ENCODE data around the gene DOLPP1.
A peak's percentile ranks its signal among the peaks of the same experiment; 100 is the strongest.

DOLPP1 gene

DNA sequence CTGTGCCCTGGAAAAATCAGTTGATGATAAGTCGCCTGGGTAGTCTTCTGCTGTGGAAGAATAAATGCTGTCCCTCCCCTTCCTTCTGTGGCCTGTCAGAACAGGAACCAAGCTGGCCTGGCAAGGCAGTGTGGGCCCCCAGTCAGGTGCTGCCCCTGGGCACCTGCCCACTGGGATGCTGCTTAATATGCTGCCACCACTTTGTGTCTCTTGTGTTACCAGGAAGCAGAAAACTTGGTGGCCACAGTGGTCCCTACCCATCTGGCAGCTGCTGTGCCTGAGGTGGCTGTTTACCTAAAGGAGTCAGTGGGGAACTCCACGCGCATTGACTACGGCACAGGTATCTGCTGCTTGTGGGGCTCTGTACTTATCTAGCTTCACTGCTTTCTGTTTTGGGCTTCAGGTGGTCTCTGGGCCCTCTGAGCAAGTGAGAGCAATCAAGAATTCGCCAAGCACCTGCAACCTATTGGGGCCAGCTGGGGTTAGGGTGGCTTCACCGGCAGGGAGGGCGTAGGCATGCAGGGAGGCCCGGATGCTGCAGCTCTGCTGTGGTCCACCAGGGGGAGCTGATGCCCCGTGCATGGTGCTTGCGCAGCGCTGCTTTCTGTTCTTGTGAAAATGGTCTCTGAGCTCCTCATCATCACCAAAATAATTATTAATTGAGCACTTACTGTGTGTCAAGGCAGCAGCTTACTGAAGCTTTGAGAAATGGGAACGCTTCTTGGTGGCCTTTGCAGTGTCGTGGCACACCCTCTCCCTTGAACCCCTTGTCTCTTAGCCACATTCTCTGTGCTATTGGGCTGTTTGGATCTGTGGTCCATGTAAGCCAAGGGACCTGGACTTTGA is 50.6 kb downstream of the DOLPP1 start:
- Histone ChIP-seq H3K9ac (ENCODE audit: low read length in 2 of 2) (peak overlapping the region in 1 of 2 donors; percentile 21), H3K36me3 (ENCODE audit: control insufficient read depth in 2 of 2, insufficient read depth in 2 of 2, low read length in 2 of 2) (peaks cover 18 to 25% of the 10 kb centered on the region in 2 donors), H3K9me3 (ENCODE audit: control insufficient read depth in 2 of 2, low read length in 2 of 2) (no peaks in the 10 kb centered on the region), H3K27ac (ENCODE audit: low read length) (peak overlapping the region; percentile 11), H3K27me3 (ENCODE audit: control insufficient read depth in 1 of 2, insufficient read depth in 2 of 2, low read length in 2 of 2) (no peaks in the 10 kb centered on the region), H3K4me3 (ENCODE audit: low read length in 2 of 2) (no peak overlapping the region), H3K4me1 (ENCODE audit: control insufficient read depth, insufficient read depth, low read length) (peaks cover 7% of the 10 kb centered on the region)

DNA sequence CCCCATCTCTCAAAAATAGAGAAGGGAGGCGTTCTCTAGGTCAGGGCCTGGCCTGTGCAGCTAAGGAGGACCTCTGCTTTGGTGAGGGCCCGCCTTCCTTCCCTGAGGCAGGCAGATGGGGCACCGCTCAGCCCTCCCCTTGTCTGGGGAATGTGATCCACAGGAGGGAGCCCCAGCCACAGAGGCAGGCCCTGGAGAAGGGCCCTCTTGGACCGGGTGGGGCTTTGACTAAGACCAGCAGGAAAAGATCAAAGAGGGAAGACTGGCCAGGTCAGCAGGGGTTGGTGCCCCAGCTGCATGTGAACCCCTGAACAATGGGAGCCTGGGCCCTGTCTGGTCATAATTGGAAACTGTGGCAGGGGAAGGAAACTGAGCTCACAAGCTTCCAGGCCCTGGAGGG is 52.2 kb downstream of the DOLPP1 start:
- Histone ChIP-seq H3K27ac (ENCODE audit: low read length) (no peak overlapping the region), H3K9ac (ENCODE audit: low read length in 2 of 2) (no peak overlapping the region)

DNA sequence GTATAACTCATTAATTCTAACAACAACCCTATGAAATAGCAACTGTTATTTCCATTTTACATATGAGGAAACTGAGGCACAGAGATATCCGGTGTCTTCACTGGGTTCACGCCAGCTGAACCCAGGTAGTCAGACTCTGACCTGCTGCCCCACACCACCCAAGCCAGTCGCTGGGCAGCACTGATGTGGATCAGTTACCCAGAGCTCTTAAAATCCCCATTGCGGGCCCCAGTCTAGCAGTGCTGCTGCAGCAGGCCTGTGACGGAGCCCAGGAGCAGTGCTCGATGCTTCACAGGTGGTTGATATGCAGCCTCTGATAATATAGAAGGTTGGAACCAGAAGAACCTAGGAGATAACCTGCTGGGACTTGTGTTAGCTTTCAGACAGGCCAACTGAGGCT is 54.6 kb downstream of the DOLPP1 start:
- H3K27ac ChIP-seq (ENCODE audit: low read length) = no peak overlapping the region
- no peak overlapping the region for H3K9ac ChIP-seq (ENCODE audit: low read length in 2 of 2)
- H3K27me3 ChIP-seq (ENCODE audit: control insufficient read depth in 1 of 2, insufficient read depth in 2 of 2, low read length in 2 of 2) = no peaks in the 10 kb centered on the region
- H3K9me3 ChIP-seq (ENCODE audit: control insufficient read depth in 2 of 2, low read length in 2 of 2) = no peaks in the 10 kb centered on the region
- no peak overlapping the region for H3K4me3 ChIP-seq (ENCODE audit: low read length in 2 of 2)
- peaks cover 18 to 26% of the 10 kb centered on the region in 2 donors for H3K36me3 ChIP-seq (ENCODE audit: control insufficient read depth in 2 of 2, insufficient read depth in 2 of 2, low read length in 2 of 2)
- H3K4me1 ChIP-seq (ENCODE audit: control insufficient read depth, insufficient read depth, low read length) = peaks cover 33% of the 10 kb centered on the region

More for the DNA sequence above, 52.2 kb downstream of the DOLPP1 start:
- H3K36me3 ChIP-seq (ENCODE audit: control insufficient read depth in 2 of 2, insufficient read depth in 2 of 2, low read length in 2 of 2) = peaks cover 18 to 30% of the 10 kb centered on the region in 2 donors
- H3K27me3 ChIP-seq (ENCODE audit: control insufficient read depth in 1 of 2, insufficient read depth in 2 of 2, low read length in 2 of 2) = no peaks in the 10 kb centered on the region
- no peak overlapping the region for H3K4me3 ChIP-seq (ENCODE audit: low read length in 2 of 2)
- no peaks in the 10 kb centered on the region for H3K9me3 ChIP-seq (ENCODE audit: control insufficient read depth in 2 of 2, low read length in 2 of 2)
- H3K4me1 ChIP-seq (ENCODE audit: control insufficient read depth, insufficient read depth, low read length) = peaks cover 10% of the 10 kb centered on the region

DNA sequence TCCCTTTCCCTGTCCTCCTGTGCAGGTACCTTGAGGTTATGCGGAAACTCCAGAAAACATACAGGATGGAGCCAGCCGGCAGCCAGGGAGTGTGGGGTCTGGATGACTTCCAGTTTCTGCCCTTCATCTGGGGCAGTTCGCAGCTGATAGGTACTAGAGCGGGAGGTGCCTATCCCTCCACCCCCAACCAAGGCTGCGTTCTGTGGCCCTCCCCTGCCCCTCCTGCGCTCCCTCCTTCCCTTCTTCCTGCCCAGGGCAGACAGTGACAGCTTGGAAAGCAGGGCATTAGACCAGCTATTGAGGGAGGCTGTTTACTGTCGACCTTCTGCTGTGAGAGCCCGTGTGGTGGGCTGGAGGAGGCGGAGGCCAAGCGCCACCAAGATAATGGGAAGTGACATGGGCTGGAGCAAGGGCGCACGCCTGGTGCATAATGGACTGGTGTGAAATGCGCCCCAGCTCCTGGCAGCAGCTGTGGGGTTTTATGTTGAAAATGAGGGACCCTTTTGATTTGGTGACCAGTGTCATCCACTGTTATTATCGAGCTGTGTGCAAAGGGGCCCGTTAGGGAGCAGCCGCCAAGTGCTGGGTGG is 55.6 kb downstream of the DOLPP1 start:
- Histone ChIP-seq H3K4me3 (ENCODE audit: low read length in 2 of 2) (no peak overlapping the region), H3K36me3 (ENCODE audit: control insufficient read depth in 2 of 2, insufficient read depth in 2 of 2, low read length in 2 of 2) (peaks cover 18 to 24% of the 10 kb centered on the region in 2 donors), H3K9ac (ENCODE audit: low read length in 2 of 2) (no peak overlapping the region), H3K9me3 (ENCODE audit: control insufficient read depth in 2 of 2, low read length in 2 of 2) (no peaks in the 10 kb centered on the region), H3K27me3 (ENCODE audit: control insufficient read depth in 1 of 2, insufficient read depth in 2 of 2, low read length in 2 of 2) (no peaks in the 10 kb centered on the region), H3K27ac (ENCODE audit: low read length) (peak overlapping the region; percentile 100), H3K4me1 (ENCODE audit: control insufficient read depth, insufficient read depth, low read length) (peaks cover 40% of the 10 kb centered on the region)

DNA sequence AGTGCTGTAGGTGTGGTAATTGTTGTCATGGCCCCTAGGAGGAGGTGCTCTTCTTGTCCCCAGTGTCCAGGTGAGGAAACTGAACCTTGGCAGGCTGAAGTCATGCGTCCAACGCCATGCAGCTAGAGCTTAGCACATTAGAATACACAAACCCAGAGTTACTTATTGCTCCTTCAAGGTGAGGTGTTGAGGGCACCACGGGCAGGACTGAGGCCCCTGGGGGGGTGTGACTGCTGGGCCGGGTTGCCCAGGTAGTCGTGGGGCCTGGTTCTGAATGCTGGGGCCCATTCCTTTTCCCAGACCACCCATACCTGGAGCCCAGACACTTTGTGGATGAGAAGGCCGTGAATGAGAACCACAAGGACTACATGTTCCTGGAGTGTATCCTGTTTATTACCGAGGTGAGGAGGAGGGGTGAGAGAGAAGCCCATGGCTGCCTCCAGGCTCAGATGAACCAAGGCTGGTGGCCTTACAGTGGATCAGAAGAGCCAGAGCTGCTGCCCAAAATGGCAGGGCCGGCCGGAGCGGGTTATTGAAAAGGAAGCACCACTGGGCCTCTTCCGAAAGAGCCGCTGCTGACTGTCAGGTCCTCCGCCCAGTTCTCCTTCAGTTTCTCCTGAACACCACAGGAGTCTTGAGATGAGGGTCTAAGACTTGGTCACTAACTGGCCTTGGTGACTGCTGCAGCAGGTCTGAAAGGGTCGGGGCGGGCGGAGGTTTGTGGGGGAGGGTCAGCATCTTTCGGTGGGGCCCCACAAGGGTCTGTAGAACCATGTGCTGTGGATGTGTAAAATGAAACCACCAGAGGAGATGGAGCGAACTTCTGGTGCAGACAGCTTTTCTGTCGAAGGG is 56.6 kb downstream of the DOLPP1 start:
- Histone ChIP-seq H3K36me3 (ENCODE audit: control insufficient read depth in 2 of 2, insufficient read depth in 2 of 2, low read length in 2 of 2) (peaks cover 18 to 24% of the 10 kb centered on the region in 2 donors), H3K9me3 (ENCODE audit: control insufficient read depth in 2 of 2, low read length in 2 of 2) (no peaks in the 10 kb centered on the region), H3K27ac (ENCODE audit: low read length) (peak overlapping the region; percentile 100), H3K4me1 (ENCODE audit: control insufficient read depth, insufficient read depth, low read length) (peaks cover 46% of the 10 kb centered on the region), H3K4me3 (ENCODE audit: low read length in 2 of 2) (no peak overlapping the region), H3K27me3 (ENCODE audit: control insufficient read depth in 1 of 2, insufficient read depth in 2 of 2, low read length in 2 of 2) (no peaks in the 10 kb centered on the region), H3K9ac (ENCODE audit: low read length in 2 of 2) (peak overlapping the region in 1 of 2 donors; percentile 68)

DNA sequence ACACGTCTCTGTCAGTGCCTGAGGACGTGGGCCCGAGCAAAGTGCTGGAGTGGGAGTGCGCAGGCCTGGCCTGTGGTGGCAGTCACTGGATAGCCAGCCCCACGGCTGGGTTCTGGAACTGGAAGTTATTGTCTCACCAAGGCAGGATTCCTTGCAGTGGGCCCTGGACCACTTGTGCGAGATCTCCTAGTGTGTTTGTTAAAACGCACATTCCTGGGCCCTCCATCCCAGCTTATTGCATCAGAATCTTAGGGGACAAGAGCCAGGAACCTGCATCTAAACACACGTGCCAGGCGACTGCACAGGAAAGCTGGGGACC is 57.2 kb downstream of the DOLPP1 start:
- peaks cover 18 to 26% of the 10 kb centered on the region in 2 donors for H3K36me3 ChIP-seq (ENCODE audit: control insufficient read depth in 2 of 2, insufficient read depth in 2 of 2, low read length in 2 of 2)
- H3K4me3 ChIP-seq (ENCODE audit: low read length in 2 of 2) = no peak overlapping the region

DNA sequence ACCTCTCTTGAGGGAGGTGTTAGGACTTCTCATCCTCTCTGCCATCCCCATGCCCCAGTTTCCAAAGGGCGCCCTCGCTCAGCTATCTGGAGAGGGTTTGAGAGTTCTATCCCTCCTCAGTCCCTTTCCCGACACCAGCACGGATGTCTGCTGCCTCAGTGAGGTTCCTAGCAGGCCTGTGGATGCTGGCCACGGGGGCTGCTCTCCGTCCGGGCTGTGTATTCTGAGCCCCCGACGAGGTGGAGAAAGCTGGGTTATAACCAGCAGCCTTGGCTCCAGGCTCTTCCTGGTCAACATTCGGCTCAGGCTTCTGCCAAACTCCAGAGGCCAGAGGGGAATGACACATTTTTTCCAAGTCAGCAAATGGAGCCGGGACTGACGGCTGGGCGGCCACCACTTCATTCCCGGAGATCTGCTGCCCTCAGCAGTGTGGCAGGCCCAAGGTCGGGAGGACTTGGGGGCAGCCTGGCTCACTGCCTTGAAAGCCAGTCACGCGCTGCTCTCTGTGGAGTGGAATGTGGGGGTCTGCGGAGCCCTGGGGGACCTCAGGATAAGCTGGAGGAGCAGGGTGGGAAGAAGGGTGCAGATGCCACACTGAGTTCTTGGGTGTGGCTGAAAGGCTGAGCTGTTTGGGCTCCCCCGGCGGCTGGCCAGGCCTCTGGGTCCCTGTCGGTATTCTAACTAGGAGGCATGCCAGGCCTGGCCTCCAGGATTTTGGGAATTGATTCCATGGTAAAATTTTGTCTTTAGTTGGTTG is 57.7 kb downstream of the DOLPP1 start:
- Histone ChIP-seq H3K4me1 (ENCODE audit: control insufficient read depth, insufficient read depth, low read length) (peaks cover 58% of the 10 kb centered on the region), H3K36me3 (ENCODE audit: control insufficient read depth in 2 of 2, insufficient read depth in 2 of 2, low read length in 2 of 2) (peaks cover 15 to 22% of the 10 kb centered on the region in 2 donors), H3K27me3 (ENCODE audit: control insufficient read depth in 1 of 2, insufficient read depth in 2 of 2, low read length in 2 of 2) (no peaks in the 10 kb centered on the region), H3K9ac (ENCODE audit: low read length in 2 of 2) (peak overlapping the region; percentile 68 to 99), H3K27ac (ENCODE audit: low read length) (peak overlapping the region; percentile 100), H3K9me3 (ENCODE audit: control insufficient read depth in 2 of 2, low read length in 2 of 2) (no peaks in the 10 kb centered on the region), H3K4me3 (ENCODE audit: low read length in 2 of 2) (peak overlapping the region in 1 of 2 donors; percentile 54)

More for the DNA sequence above, 57.2 kb downstream of the DOLPP1 start:
- Histone ChIP-seq H3K4me1 (ENCODE audit: control insufficient read depth, insufficient read depth, low read length) (peaks cover 52% of the 10 kb centered on the region), H3K27me3 (ENCODE audit: control insufficient read depth in 1 of 2, insufficient read depth in 2 of 2, low read length in 2 of 2) (no peaks in the 10 kb centered on the region), H3K9me3 (ENCODE audit: control insufficient read depth in 2 of 2, low read length in 2 of 2) (no peaks in the 10 kb centered on the region), H3K27ac (ENCODE audit: low read length) (peak overlapping the region; percentile 100), H3K9ac (ENCODE audit: low read length in 2 of 2) (peak overlapping the region; percentile 68 to 99)

DNA sequence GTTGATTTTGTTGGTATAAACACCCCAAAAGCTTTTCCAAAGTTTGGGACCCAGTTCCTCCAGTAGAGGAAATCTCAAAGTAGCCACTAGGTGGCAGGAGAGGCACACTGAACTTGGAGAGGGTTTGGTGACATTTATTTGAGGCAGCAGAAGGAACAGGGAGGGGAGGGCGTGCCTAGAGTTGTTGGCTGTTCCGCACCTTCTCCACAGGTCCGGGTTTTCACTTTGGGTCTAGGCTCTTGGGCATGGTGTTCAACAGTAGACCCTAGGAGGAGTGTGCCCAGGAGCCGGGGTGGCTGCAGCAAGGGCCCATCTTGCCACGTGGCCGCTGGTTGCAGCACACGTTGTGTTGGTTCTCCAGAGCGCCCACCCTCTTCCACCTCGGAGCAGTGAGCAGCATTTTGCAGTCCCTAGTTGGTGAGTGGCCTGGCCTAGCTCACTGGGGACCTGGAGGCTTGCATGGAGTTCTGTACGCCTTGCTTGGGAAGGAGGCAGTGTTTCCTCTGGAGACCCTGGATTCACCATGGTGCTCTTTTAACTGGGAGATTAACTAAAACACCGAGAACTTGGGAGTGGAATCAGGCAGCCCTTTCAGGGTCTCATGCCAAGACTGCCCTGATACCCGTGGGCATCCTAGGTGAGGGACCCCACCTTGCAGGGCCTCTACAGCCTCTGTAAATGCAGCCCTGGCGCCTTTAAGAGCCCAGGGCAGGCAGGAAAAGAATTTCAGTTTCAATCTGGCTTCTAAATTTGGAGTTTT is 58.5 kb downstream of the DOLPP1 start:
- Histone ChIP-seq H3K27me3 (ENCODE audit: control insufficient read depth in 1 of 2, insufficient read depth in 2 of 2, low read length in 2 of 2) (no peaks in the 10 kb centered on the region), H3K9me3 (ENCODE audit: control insufficient read depth in 2 of 2, low read length in 2 of 2) (no peaks in the 10 kb centered on the region), H3K4me1 (ENCODE audit: control insufficient read depth, insufficient read depth, low read length) (peaks cover 64% of the 10 kb centered on the region), H3K27ac (ENCODE audit: low read length) (peak overlapping the region; percentile 100), H3K36me3 (ENCODE audit: control insufficient read depth in 2 of 2, insufficient read depth in 2 of 2, low read length in 2 of 2) (peaks cover 16 to 25% of the 10 kb centered on the region in 2 donors), H3K9ac (ENCODE audit: low read length in 2 of 2) (peak overlapping the region; percentile 72 to 99), H3K4me3 (ENCODE audit: low read length in 2 of 2) (peak overlapping the region; percentile 51 to 79)

DNA sequence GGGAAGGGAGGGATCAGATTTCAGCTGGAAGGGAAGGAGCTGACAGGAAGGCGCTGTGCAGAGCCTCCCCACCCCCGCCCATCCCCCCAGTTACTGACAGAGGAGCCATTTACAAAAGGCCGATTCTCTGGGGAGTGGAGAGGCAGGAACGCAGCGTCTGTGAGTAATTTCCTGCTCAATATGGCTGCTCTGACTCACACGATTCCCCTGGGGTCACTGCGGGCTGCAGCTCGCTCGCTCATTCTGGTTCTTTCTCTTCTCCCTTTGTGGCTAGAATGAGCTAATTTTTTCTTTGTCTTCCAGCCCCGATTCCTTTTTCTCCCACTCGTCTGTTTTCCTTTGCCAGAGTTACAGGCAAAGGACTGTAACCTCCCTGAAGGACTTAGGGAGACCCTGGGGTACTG is 59.1 kb downstream of the DOLPP1 start:
- Histone ChIP-seq H3K9ac (ENCODE audit: low read length in 2 of 2) (peak overlapping the region; percentile 95 to 99), H3K36me3 (ENCODE audit: control insufficient read depth in 2 of 2, insufficient read depth in 2 of 2, low read length in 2 of 2) (peaks cover 13 to 20% of the 10 kb centered on the region in 2 donors), H3K27ac (ENCODE audit: low read length) (peak overlapping the region; percentile 100), H3K4me1 (ENCODE audit: control insufficient read depth, insufficient read depth, low read length) (peaks cover 67% of the 10 kb centered on the region), H3K27me3 (ENCODE audit: control insufficient read depth in 1 of 2, insufficient read depth in 2 of 2, low read length in 2 of 2) (no peaks in the 10 kb centered on the region), H3K9me3 (ENCODE audit: control insufficient read depth in 2 of 2, low read length in 2 of 2) (no peaks in the 10 kb centered on the region), H3K4me3 (ENCODE audit: low read length in 2 of 2) (peak overlapping the region; percentile 72 to 79)

All from stomach smooth muscle (tissue), 2 donors.